SU-DHL-6 (cell line): ENCODE data around the gene MEIS1.

Experiments
- EZH2phosphoT487 ChIP-seq: fragments of 200-600 bp; sonication (generic), shearing (Covaris generic); conservative IDR thresholded peaks from 2 replicates; pipeline ENCODE4 v1.6.1; 2018; ENCODE audit warnings: mild to moderate bottlenecking, antibody characterized with exemption, low read length, moderate library complexity, mixed read lengths
- TF ChIP-seq, protein P1 (sequence below): fragments of 200-600 bp; sonication (generic); IDR thresholded peaks from one replicate; pipeline ENCODE4 v1.5.1; 2017; ENCODE audit warnings: antibody characterized with exemption, mild to moderate bottlenecking, low read length, moderate library complexity; ENCODE audit not compliant: insufficient read depth, poor library complexity, severe bottlenecking

DNA sequence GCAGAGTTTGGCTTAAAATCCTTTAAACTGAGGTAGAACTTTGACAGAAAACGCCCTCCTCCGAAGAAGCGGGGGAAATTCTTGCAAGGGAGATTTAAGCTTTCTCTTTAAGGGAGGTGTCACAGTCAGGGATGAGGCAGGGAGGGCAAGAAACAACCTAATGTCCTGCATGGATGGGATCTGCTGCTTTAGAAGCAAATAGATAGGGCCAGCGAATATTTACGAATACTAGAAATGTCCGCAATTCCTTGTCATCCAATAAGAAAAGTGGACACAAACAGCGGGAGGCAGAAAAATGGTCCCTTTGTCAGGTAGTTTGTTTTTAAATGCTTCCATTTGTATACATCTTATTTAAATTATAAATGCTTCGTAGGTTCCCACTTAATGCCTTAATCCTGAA lies 12.0 kb downstream of the MEIS1 start:
- TF ChIP-seq, protein P1, sequence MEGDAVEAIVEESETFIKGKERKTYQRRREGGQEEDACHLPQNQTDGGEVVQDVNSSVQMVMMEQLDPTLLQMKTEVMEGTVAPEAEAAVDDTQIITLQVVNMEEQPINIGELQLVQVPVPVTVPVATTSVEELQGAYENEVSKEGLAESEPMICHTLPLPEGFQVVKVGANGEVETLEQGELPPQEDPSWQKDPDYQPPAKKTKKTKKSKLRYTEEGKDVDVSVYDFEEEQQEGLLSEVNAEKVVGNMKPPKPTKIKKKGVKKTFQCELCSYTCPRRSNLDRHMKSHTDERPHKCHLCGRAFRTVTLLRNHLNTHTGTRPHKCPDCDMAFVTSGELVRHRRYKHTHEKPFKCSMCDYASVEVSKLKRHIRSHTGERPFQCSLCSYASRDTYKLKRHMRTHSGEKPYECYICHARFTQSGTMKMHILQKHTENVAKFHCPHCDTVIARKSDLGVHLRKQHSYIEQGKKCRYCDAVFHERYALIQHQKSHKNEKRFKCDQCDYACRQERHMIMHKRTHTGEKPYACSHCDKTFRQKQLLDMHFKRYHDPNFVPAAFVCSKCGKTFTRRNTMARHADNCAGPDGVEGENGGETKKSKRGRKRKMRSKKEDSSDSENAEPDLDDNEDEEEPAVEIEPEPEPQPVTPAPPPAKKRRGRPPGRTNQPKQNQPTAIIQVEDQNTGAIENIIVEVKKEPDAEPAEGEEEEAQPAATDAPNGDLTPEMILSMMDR, result no peak
- no peak for TF ChIP-seq EZH2phosphoT487
